LoVo (cell line): Measurements from ENCODE around the gene TNFAIP2.

ENCODE experiments used
- DNase-seq: peaks from one replicate; pipeline ENCODE4 v3.0.0-alpha.2; 2016; ENCODE audit warnings: low spot score

TNFAIP2 gene, protein sequence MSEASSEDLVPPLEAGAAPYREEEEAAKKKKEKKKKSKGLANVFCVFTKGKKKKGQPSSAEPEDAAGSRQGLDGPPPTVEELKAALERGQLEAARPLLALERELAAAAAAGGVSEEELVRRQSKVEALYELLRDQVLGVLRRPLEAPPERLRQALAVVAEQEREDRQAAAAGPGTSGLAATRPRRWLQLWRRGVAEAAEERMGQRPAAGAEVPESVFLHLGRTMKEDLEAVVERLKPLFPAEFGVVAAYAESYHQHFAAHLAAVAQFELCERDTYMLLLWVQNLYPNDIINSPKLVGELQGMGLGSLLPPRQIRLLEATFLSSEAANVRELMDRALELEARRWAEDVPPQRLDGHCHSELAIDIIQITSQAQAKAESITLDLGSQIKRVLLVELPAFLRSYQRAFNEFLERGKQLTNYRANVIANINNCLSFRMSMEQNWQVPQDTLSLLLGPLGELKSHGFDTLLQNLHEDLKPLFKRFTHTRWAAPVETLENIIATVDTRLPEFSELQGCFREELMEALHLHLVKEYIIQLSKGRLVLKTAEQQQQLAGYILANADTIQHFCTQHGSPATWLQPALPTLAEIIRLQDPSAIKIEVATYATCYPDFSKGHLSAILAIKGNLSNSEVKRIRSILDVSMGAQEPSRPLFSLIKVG

GRCh38 chr14:103122947-103123633 lies at the start of gene TNFAIP2:
TNFAIP2 (plus strand) TSS chr14:103123461; CDS start chr14:103126458, 2,997 bp downstream.
- DNase-seq: no peak

- DNase-seq: no peak
These were observed 49.2 kb upstream of the TNFAIP2 start for GRCh38 chr14:103073876-103074728.

- peak; percentile 87 for DNase-seq
These were observed 48.4 kb upstream of the TNFAIP2 start for GRCh38 chr14:103074729-103075367.

DNA sequence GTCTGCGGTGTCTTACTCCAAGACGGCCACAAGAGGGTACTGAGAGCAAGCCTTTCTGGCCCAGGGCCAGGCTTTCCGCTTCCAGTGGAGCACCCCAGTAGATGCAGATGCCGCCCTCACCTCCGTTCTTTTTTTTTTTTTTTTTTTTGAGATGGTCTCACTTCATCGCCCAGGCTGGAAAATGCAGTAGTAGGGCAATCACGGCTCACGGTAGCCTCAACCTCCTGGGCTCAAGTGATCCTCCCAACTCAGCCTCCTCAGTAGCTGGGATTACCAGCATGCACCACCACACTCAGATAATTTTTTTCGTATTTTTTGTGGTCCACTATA lies 44.9 kb upstream of the TNFAIP2 start:
- peak; percentile 78 for DNase-seq

- no peak for DNase-seq
These were observed 44.2 kb upstream of the TNFAIP2 start for GRCh38 chr14:103078860-103079587.

- DNase-seq: no peak
These were observed 41.3 kb upstream of the TNFAIP2 start for GRCh38 chr14:103081951-103082350.

- no peak for DNase-seq
These were observed 39.0 kb upstream of the TNFAIP2 start, which contains the start of gene LBHD2 for GRCh38 chr14:103084021-103084919. LBHD2 (plus strand) TSS chr14:103084210; CDS start chr14:103086013, 1,803 bp downstream.

- no peak for DNase-seq
These were observed 37.9 kb upstream of the TNFAIP2 start for GRCh38 chr14:103085106-103086091.

- DNase-seq: no peak
These were observed 36.4 kb upstream of the TNFAIP2 start for GRCh38 chr14:103086771-103087342.

DNA sequence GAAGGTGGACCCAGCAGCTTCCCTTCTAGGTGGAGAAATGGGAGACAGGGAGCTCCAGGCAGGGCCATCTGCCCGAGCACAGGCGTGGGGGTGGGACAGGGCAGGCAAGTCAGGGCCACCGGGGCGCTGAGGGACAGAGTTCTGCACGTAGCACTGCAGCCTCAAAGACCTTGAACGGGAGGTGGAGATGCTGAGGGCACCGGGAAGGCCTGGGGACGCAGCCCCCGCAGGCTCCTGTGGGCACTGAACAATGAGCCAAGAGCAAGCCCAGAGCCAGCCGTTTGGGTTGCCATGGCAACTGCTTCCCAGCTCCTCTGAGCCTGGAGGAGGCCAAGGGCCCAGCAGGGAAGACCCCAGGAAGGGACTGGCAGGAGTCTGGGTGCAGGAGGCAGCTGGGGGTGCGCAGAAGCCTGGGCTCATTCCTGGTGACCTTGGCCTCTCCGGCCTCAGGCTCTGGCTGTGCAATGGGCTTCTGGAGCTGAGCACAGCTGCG lies 35.9 kb upstream of the TNFAIP2 start:
- no peak for DNase-seq

GRCh38 chr14:103088921-103089320 lies 34.3 kb upstream of the TNFAIP2 start:
- no peak for DNase-seq

GRCh38 chr14:103089386-103090335 lies 33.6 kb upstream of the TNFAIP2 start:
- DNase-seq: no peak

DNA sequence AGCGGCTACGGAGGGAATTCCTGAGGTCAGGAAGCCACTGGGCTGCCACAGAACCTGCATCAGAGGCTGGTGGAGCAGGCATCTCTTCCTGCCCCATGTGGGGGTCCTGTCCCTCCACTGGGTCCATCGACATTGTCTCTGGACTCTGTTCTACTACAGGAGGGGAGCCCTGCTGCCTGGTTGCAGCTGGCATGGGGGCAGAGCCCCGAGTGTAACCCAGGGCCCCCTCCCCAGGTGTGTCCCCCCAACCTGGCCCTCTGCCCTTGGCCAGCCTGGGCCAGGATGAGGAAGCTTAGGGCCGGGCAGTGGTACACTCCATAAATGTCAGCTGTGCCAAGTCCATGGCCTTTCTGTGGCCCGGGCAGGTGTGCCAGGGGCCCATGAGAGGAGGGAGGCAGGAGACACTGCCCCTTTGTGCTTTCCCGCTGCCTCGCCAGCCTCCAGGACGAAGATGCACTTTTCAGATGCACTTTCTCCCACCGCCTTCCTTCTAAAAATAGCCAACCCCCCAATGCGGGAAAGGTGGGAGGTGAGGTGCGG lies 32.7 kb upstream of the TNFAIP2 start:
- no peak for DNase-seq

GRCh38 chr14:103091041-103091882 lies 32.0 kb upstream of the TNFAIP2 start:
- DNase-seq: peak; percentile 72

DNA sequence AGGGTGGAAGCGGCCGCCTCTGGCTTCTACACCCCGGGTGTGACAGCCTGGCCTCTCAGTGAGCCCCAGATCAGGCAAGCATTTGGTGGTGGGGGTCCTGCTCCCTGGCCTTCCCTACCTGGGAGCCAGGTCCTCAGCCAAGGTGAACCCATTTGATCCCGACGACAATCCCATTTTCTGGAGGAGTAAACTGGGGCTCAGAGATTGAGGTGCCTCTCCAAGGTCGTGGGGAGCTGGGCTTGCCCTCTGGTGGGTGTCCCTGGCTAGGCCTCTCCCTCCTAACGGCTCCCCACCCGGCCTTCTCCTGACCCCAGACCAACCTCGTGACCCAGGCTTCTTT lies 31.4 kb upstream of the TNFAIP2 start:
- no peak for DNase-seq
